GM19452 (cell line): Measurements from ENCODE around the gene CALN1.

Experiments
- ATAC-seq: cut with Tn5 transposase; IDR thresholded peaks from one replicate; pipeline ENCODE4 v1.9.1; 2021; ENCODE audit not compliant: unreplicated experiment

The CALN1 gene

DNA sequence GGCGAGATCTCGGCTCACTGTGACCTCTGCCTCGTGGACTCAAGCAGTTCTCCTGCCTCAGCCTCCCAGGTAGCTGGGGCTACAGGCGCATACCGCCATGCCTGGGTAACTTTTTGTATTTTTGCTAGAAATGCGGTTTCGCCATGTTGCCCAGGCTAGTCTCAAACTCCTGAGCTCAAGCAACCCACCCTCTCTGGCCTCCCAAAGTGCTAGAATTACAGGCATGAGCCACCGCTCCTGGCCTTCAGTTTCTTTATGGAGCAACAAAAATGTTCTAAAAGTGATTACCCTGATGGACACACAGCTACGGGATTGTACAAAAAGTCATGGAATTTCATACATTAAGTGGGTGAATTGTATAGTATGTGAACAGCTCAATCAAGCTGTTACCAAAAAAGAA is 216.0 kb downstream of the CALN1 start:
- ATAC-seq, result no peak

DNA sequence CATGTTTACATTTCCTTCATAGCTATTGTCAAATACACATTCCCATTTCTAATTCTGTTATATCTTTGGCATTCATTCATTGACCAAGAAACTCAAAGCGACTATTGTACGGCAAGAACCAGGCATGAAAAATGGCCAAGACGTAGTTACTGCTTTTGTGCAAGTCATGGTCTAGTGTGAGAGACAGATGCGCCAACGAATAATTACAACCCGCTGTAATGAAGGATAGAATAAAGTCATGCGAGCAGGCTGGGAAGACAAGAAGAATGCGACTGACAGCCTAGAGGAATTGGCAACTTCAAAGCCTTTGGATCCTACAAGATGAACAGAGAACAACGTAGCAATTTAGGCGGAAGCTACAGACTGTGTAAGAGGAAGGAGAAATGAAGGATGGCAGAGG is 221.2 kb downstream of the CALN1 start:
- no peak for ATAC-seq

DNA sequence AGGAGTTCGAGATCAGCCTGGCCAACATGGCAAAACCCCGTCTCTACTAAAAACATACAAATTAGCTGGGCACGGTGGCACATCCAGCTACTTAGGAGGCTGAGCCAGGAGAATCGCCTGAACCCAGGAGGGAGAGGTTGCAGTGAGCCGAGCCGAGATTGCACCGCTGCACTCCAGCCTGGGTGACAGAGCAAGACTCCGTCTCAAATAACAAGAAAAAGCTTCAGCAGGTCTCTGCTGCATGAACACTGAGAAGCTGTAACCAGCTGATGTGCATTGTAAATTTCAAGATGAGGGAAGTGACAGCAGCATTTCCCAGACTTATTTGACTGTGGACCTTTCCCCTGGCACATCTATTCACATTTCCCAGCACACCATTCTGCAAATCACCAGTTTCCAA is 222.0 kb downstream of the CALN1 start:
- ATAC-seq, result no peak

DNA sequence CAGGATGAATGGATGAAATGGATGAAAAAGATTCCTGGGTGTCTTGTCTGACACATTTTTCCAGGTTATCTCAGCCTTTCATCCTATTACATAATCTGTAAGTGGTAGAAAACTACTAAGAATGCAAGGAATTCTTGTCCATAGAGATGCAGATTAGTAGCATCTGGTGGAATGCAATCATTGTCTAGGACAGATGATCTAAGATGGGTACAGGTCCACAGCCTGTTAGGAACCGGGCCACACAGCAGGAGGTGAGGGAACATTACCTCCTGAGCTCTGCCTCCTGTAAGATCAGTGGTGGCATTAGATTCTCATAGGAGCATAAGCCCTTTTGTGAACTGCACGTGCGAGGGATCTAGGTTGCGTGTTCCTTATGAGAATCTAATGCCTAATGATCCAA is 225.0 kb downstream of the CALN1 start:
- ATAC-seq, result no peak

DNA sequence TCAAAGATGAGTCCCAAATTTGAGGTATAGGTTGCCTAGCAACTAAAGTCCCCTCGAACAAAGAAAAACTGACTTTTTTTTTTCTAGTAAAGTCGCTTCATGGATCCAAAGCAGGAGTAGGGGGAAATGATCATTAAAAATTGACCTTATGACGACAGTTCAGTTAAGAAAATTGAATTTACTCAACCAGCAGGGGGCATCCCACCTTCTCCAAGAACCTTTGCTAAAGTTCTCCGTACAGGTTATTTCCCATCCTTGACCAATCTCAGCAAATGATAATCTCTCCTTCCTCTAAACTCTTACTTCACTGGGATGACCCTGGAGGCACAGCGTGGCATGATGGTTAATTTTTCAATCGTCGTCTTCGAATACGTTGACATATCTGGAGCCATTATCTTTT is 228.3 kb downstream of the CALN1 start:
- ATAC-seq, result no peak

DNA sequence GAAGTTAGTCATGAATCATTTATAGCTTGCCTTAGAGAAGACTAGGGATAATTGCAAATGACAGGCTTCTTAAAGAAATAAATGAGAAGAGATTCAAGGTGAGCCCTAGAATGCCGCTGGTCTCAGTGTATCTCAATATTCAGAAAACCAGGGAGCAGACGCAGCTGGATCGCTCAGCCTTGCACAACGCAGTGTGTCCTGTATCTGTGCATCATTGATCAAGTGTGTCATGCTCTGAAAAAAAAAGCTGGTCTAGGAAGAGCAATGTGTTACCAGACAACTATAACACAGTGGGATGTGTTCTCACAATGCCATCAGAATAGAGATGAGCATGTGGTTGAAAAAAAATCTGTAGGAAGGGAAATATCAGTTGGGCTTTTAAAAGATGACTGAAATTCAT is 230.1 kb downstream of the CALN1 start:
- ATAC-seq, result no peak

DNA sequence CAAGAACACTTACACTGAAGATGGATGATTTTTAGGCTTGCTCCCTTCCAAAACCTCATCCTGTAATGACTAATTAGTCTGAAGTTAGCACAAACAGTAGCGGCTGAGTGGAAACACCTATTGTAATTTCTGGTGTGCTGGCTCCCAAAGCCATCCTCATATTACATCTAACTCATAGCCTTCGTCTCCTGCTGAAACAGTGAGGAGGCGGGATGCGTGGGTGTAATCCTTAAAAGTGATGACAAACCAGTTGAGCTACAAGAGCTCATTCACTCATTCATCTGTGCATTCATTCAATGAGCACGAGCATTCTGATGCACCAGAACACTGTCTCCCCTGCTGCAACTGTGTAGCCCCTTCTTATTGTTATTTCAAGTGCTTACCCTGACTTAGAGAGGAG is 235.3 kb downstream of the CALN1 start:
- no peak for ATAC-seq

DNA sequence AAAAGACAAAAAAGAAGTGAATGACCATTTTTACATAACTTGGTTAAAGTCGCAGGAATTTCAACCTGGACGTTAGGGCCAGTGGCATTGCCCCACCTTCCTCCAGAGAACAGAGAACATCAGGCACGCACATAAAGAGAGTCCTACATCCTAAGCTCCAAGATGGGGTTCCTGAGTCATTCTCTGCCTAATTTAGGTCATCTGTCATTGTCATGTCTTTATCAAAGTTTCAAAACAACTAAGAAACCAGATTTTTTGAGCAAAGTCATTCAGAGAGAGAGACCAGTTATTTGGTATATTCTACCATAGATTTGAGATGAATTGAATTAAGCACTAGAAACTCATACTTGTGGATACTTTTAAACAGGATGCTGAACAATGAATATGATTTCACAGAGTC is 241.7 kb downstream of the CALN1 start:
- no peak for ATAC-seq

DNA sequence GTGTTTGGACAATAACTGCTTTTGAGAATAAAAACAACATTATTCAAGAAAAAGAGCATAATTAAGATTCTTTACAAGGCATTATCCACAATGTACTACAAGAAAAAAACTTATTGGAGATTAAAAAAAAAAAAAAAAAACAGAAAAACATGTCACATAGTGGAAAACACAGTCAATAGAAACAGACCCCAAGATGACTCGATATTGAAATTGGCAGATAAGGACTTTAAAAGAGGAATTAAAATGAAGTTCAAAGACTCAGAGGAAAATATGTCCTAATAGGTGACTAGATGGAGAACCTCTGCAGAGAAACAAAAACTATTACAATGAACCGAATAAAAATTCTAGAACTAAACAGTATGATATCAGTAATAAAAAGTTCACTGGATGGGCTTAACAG is 248.9 kb downstream of the CALN1 start:
- ATAC-seq, result no peak

DNA sequence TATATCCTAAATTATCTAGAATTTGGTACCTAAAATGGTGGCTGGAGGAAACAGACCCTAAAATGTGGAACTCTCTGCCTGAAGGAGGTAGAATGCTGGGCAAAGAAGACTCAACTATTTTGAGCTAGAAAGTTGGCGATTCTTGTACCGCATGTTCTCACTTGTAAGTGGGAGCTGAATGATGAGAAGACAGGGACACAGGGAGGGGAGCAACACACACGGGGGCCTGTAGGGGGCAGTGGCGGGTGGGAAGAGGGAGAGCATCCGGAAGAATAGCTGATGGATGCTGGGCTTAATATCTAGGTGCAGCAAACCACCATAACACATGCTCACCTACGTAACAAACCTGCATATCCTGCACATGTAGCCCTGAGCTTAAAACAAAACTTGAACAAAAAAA is 250.6 kb downstream of the CALN1 start:
- no peak for ATAC-seq

DNA sequence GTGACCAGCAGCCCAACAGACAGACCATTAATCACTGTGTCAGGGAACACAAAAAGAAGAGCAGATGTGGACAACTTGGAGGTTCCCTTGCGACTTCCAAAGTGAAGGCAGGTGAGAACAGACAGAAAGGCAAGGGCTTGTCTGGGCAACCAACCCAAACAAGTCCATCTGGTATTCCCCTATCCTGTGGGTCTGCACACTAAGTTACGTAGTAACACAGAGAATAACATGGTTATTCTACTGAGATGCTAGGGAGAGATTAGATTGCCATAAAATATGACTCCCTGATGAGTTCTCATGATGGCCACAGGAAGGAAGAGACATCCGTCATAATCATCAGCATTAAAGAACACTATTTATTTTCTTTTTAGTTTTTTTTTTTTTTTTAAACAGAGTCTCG is 252.2 kb downstream of the CALN1 start:
- ATAC-seq, result no peak

DNA sequence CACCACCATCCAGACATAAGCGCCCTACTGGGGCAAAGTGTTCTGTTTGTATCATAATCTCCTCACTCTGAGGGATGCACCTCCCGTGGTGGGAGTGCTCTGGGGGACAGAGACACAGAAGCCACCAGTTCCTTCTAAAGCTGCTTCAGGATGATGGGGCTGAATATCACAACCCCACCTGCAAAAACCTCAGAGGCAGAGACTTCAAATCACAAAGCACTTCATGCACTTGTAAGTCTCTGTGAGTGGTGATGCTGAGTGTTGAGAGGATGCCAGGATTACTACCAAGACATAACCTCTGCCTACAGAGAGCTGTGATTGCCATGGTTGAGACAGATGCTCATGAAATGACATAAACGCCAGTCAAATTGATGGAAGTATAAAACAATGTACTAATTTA is 255.5 kb downstream of the CALN1 start:
- no peak for ATAC-seq

DNA sequence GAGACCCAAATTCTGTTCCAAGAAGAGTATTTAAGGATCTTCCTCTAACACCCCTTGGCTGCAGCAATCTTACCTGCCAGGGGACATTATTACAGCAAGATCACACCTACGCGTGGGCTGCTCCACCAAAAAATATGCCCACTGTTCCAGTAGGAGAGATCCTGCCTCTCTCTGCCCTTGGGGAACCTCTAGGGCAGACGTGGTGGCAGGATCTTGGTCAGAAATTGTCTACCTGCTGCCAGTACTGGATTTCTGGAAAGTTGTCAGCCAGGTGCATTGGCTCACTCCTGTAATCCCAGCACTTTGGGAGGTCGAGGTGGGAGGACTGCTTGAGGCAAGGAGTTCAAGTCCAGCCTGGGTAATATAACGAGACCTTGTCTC is 259.0 kb downstream of the CALN1 start:
- ATAC-seq, result no peak

DNA sequence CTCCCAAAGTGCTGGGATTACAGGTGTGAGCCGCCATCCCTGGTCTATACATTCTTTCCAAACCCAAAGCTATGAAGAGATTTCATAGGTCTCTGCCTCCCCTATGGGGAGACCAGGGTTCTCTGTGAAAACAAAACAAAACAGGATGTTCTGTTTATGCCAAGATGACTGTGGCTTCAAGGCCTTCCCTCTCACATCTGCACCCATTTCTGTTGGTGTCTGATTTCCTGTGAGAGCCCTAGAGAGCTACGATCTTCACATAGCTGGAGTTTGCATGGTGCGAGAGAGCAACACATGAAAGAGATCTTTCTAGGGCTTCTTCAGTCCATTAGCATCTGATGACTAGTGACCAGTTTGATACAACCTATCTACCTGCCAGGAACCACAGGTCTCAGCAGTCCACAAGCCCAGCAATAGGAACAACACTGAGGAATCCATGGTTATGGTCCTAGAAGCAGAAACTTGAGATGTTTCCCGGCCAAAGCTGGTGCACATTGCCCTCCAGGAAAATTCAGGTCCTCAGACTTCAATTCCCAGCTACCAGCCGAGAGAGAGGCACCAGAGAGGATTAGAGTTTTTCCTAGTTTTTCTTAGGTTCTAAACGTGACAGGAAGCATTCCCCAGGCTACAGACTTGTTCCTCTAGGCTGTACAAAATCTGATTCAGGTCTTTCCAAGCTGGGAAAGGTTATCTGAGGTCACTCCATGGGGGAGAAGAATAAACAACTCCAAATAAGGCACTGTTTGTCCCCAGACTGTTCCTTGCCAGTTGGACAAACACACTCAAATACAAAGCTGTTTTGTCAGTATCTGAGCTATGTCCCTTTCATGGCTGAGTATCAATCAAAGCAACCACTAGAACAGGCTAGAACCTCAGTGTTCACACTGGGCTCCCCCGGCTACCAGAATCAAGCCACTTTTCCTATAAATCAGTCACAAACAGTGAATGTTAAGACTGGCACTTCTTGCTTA is 259.7 kb downstream of the CALN1 start:
- ATAC-seq, result no peak

DNA sequence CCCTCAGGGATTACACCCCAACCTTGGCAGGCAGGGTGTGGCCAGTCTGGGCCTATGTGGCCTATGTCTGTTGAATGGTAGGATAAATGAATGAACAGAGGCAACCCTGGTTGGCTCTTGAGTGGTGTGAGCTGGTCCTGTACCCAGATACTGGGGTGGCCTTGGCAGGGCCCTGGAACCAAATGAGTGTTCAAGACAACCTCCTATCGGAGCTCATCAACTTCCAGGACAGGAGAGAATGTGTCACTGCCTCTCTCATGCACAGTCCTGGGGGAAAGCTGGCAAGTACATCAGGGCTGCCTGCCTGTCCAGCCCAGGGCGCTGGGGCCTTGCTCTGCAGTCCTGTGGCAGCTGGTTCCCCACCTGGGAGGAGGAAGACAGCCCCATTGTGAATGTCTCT is 271.6 kb downstream of the CALN1 start:
- ATAC-seq, result no peak

DNA sequence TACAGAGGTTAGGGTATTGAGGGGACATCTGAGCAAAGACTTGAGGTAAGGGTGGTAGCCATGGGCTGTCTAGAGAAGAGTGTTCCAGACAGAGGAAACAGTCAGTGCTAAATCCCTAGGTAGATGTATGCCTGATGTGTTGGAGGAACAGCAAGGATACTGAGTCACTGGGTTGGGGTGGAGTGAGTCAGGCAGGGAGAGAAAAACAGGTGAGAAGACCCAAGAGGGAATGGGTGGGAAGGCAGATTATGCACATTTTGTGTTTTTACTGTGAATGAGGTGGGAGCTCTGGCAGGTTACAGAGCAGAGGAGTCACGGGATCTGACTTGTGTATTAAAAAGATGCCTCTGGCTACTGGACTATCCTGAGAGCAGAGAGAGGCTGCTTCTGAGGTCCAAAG is 285.0 kb downstream of the CALN1 start:
- ATAC-seq, result no peak

DNA sequence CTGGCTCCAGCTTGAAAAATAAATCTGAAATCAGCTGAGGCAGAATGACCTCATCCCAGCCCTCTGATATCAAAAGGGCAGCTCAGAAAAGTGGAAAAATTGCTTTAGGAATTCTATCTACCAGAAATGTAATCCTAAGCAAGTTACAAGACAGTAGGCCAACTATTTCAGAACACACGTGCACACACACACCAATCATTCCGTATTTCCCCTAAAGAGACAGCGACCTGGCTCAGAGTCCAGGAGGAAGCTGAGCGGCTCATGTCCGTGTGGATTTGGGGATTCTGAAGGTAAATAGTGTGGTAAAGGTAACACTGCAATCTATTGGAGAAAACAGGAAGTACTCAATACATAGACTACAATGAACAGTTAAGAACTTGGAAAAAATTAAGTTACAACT is 288.2 kb downstream of the CALN1 start:
- ATAC-seq, result no peak

DNA sequence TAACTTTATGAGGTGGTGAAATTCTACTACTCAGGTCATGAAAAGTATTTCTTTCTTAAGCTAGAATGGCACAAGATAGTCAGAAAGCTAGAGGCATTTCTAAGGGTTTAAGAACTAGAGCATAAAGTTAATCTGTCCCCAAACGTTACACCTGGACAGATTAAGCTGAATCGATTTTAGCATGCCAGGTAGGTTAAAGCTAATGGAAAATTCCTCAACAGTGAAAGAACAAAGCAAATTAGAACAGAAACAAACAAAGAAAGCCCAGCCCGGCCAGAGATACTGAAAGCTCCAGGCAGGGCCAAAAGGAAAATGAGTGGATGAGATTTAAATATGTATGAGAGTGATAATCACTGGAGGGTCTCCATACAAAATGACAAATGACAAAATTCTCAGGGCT is 293.8 kb downstream of the CALN1 start:
- no peak for ATAC-seq

DNA sequence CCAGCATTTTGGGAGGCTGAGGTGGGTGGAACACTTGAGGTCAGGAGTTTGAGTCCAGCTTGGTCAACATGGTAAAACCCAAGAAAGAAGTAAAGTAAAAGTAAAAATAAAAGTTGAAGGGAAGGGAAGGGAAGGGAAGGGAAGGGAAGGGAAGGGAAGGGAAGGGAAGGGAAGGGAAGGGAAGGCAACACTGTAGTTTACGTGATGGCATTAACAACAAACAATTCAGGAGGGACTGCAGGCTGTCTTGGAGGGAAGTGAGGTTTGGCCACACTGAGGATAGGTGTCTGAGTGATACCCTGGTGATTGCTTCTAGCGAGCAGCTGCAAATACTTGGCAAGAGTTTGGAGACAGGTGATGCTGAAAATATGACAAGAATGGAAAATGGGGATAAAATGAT is 298.0 kb downstream of the CALN1 start:
- ATAC-seq, result no peak

DNA sequence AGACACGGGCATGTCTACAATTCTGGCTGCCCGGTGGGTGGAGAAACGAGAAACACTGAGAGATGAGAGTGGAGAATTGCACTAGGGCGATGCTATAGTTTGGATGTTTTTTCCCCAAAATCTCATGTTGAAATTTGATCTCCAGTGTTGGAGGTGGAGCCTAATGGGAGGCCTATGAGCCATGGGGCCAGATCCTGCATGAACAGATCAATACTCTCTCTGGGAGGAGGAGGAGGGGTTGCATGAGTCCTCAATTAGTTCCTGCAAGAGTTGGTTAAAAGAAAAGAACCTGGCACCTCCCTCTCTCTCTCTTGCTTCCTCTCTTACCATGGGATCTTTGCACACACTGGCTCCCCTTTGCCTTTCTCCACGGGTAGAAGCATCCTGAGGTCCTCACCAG is 299.1 kb downstream of the CALN1 start:
- no peak for ATAC-seq

DNA sequence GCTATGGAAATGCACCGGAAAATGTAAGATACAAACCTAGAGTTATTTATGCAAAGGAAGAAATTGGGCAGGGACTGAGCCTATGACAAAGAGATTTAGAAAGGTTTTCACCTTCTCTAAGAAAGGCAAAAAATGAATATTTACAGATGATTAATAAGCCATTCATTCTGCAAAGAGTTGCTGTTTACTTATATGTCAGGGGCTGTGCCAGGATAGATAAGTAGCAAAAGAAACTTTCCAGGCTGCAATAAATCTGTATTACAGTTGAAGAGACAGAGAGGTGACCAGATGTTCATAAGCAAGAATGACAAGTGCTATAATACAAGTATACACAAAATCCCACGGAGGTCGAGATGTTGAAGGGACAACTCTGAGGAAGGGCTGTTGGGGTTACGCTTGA is 299.6 kb downstream of the CALN1 start:
- ATAC-seq, result no peak

DNA sequence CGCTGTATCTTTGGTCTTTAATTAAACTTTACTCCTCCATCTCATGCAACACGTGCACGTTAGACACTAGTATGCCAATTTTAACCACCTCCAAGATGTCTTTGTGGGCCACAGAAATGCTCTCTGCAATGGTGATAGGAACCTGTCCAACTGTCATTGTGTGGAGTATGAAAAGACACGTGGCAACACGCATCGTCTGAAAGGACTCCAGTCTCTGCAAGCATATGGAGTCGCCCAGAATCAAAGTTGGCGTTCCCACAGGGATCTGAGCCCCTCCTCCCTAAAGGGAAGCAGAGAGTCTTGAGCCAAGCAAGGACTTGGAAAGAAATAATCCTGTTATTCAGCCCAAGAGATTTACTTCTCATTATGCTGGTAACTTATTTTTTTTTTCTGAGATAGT is 301.1 kb downstream of the CALN1 start:
- no peak for ATAC-seq

DNA sequence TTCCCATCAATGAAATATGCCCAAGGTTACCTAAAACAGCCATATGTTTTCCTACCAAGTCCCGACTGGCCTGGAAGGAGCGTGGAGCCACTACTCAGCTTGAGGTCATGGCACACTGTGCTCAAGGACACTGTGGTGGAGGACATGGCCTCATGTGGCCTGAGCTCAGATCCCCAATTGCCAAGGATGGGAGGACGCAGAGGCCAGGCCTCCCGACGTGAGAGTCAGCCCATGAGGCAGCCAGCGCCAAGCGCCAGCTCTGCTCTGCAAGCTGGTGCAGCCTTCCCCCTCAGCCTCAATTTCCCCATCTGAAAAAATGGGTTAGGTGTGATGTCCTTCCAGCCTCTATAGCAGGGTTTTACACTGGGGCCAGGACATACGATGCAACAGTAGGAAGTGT is 302.6 kb downstream of the CALN1 start:
- no peak for ATAC-seq
